ENCODE results near the gene THBS2. TPM values are rescaled to one million over a fixed set of nuclear protein-coding genes. Genes with fewer than 3 reads are reported as not detected.
A peak's percentile ranks its signal among the peaks of the same experiment; 100 is the strongest.

THBS2 gene
- total and polyA plus RNA-seq, 2 of the 8 experiments (the other 6 are each of a cell fraction or from before 2014, with no cell fraction given): 11.0 to 22.5 TPM

GRCh38 chr6:169185011-169185521, 68.6 kb downstream of the THBS2 start:
- no peak overlapping the region for H3K4me3 ChIP-seq (ENCODE audit: extremely low read depth in 1 of 4, insufficient read depth in 2 of 4, low read depth in 3 of 4, low read length in 4 of 4)
- H3K4me2 ChIP-seq (ENCODE audit: insufficient read depth in 1 of 2, low read depth in 2 of 2, low read length in 2 of 2): no peak overlapping the region
- H3K56ac ChIP-seq (replicated peaks; ENCODE audit: insufficient read length, low read depth, low read length): no peak overlapping the region
- H2AK5ac ChIP-seq (ENCODE audit: low read depth, low read length): no peak overlapping the region
- H4K20me1 ChIP-seq (replicated peaks in 1 of 2; ENCODE audit: control insufficient read depth in 1 of 2, insufficient read depth in 2 of 2, low read length in 2 of 2): no peaks in the 10 kb centered on the region
- no peak overlapping the region for H3K9ac ChIP-seq (replicated peaks in 1 of 4; ENCODE audit: extremely low read depth in 1 of 4, low read depth in 3 of 4, low read length in 3 of 4)
- no peak overlapping the region for H3K4ac ChIP-seq (replicated peaks; ENCODE audit: insufficient read length, low read depth, low read length)
- H3K18ac ChIP-seq (ENCODE audit: extremely low read depth, low read length): no peak overlapping the region
- DNase-seq (ENCODE audit: low read depth in 1 of 2, low spot score in 2 of 2): no peak
- no peak overlapping the region for H2BK120ac ChIP-seq (replicated peaks; ENCODE audit: low read depth, low read length)
- no peak overlapping the region for H2AFZ ChIP-seq (ENCODE audit: low read length)
- no peak overlapping the region for H3K27ac ChIP-seq (ENCODE audit: low read depth, low read length)
- no peaks in the 10 kb centered on the region for H3K27me3 ChIP-seq (replicated peaks in 1 of 4; ENCODE audit: control insufficient read depth in 3 of 4, extremely low read depth in 1 of 4, insufficient read depth in 3 of 4, low read length in 3 of 4)
- H3K79me2 ChIP-seq (ENCODE audit: control insufficient read depth in 1 of 2, insufficient read depth in 2 of 2, low read length in 2 of 2): no peaks in the 10 kb centered on the region
- ChIA-PET POLR2A (ENCODE audit: partially characterized antibody) (no interaction called here), CTCF (ENCODE audit: partially characterized antibody) (interaction anchor here (1.3 kb wide), 1 partner anchor 165 kb away, joined by 3 read pairs; no protein-coding TSS in a partner anchor)
- H2BK20ac ChIP-seq (ENCODE audit: low read length): no peak overlapping the region
- 0 out of 7 replicates have a peak, but pooled peaks cover 0 to 3% (median 0%) of the 10 kb centered on the region in 4 experiments for H3K4me1 ChIP-seq (replicated peaks in 1 of 4; ENCODE audit: control insufficient read depth in 3 of 4, insufficient read depth in 4 of 4, low read length in 3 of 4)
- no peaks in the 10 kb centered on the region for H3K36me3 ChIP-seq (ENCODE audit: control insufficient read depth in 2 of 4, insufficient read depth in 4 of 4, low read length in 3 of 4)
- H4K91ac ChIP-seq (replicated peaks; ENCODE audit: insufficient read length, low read length): no peak overlapping the region
- no peak overlapping the region for H2BK12ac ChIP-seq (ENCODE audit: low read depth, low read length)
- no peak overlapping the region for H3K14ac ChIP-seq (ENCODE audit: insufficient read length)
- 0 out of 2 replicates have a peak overlapping the region, but pooled peaks have one; percentile 25 for H4K8ac ChIP-seq (ENCODE audit: extremely low read depth, insufficient read depth, low read length)
- no peaks in the 10 kb centered on the region for H3K79me1 ChIP-seq (ENCODE audit: low read depth, low read length)
- H3K23me2 ChIP-seq (ENCODE audit: low read depth, low read length): no peaks in the 10 kb centered on the region
- no peak overlapping the region for H4K5ac ChIP-seq (ENCODE audit: insufficient read length, low read depth, low read length)
- H3K9me3 ChIP-seq (ENCODE audit: insufficient read depth in 2 of 2, low read depth in 1 of 2, low read length in 1 of 2): peaks cover 2 to 5% of the 10 kb centered on the region in 2 experiments; a peak in 2 of 4 replicates
- no peak overlapping the region for H2BK5ac ChIP-seq (ENCODE audit: low read depth, low read length)
- 92% methylated on average over 20 of the region's 20 CpGs; no CpG with 5 or more reads in 1 of the 2 experiments for WGBS, 2 experiments (ENCODE audit: extremely low coverage in 1 of 2, insufficient coverage in 1 of 2, insufficient read length in 1 of 2, insufficient replicate concordance in 2 of 2, low coverage in 1 of 2, low lambda C conversion rate in 2 of 2, missing lambda C conversion rate in 1 of 2)
- H2BK15ac ChIP-seq (ENCODE audit: low read length): no peak overlapping the region
- TF ChIP-seq PHF8 (conservative IDR thresholded peaks at IDR 0.05; ENCODE audit: low read depth, low read length): no peak
- no peak for FAIRE-seq
- no peak overlapping the region for H3K23ac ChIP-seq (ENCODE audit: insufficient read length)

All from H1 (cell line).